Activated naive CD4-positive, alpha-beta T cell treated with anti-CD3 and anti-CD28 coated beads, Interleukin-2, amount 50 U/mL, for 24 hours (primary cell): ENCODE measurements around the gene KREMEN1.

ENCODE experiments used
- H3K27ac Mint-ChIP-seq: one replicate; pipeline ENCODE4 v1.8.0; 2021; ENCODE audit warnings: mild to moderate bottlenecking, mixed read lengths
- H3K27me3 Mint-ChIP-seq: one replicate; pipeline ENCODE4 v1.8.0; 2021; ENCODE audit warnings: mixed read lengths
- H3K36me3 Mint-ChIP-seq: one replicate; pipeline ENCODE4 v1.8.0; 2021; ENCODE audit warnings: mixed read lengths
- H3K4me1 Mint-ChIP-seq: one replicate; pipeline ENCODE4 v1.8.0; 2021; ENCODE audit warnings: mixed read lengths
- H3K4me3 Mint-ChIP-seq: one replicate; pipeline ENCODE4 v1.8.0; 2021; ENCODE audit warnings: mild to moderate bottlenecking, mixed read lengths
- H3K9me3 Mint-ChIP-seq: one replicate; pipeline ENCODE4 v1.8.0; 2021; ENCODE audit warnings: mixed read lengths

The KREMEN1 gene

GRCh38 chr22:29040385-29041275 lies 32.2 kb upstream of the KREMEN1 start:
- peaks cover under 1% of the 10 kb centered on the region for H3K36me3 Mint-ChIP-seq
- no peak overlapping the region for H3K4me3 Mint-ChIP-seq

GRCh38 chr22:29041408-29041807 lies 31.4 kb upstream of the KREMEN1 start:
- H3K4me1 Mint-ChIP-seq, result no peaks in the 10 kb centered on the region
- H3K36me3 Mint-ChIP-seq, result peaks cover 3% of the 10 kb centered on the region
- H3K27ac Mint-ChIP-seq, result no peak overlapping the region
- H3K27me3 Mint-ChIP-seq, result peaks cover 3% of the 10 kb centered on the region
- H3K9me3 Mint-ChIP-seq, result no peaks in the 10 kb centered on the region
- H3K4me3 Mint-ChIP-seq, result no peak overlapping the region

More at GRCh38 chr22:29040385-29041275, 32.2 kb upstream of the KREMEN1 start:
- peaks cover 3% of the 10 kb centered on the region for H3K27me3 Mint-ChIP-seq
- no peaks in the 10 kb centered on the region for H3K4me1 Mint-ChIP-seq
- no peaks in the 10 kb centered on the region for H3K9me3 Mint-ChIP-seq
- H3K27ac Mint-ChIP-seq, result no peak overlapping the region

- no peaks in the 10 kb centered on the region for H3K4me1 Mint-ChIP-seq
- H3K4me3 Mint-ChIP-seq, result no peak overlapping the region
- H3K9me3 Mint-ChIP-seq, result no peaks in the 10 kb centered on the region
- H3K27ac Mint-ChIP-seq, result no peak overlapping the region
- H3K36me3 Mint-ChIP-seq, result peaks cover 3% of the 10 kb centered on the region
- H3K27me3 Mint-ChIP-seq, result peaks cover 3% of the 10 kb centered on the region
These were observed 28.8 kb upstream of the KREMEN1 start for GRCh38 chr22:29043906-29044575.

- Mint-ChIP-seq H3K9me3 (no peaks in the 10 kb centered on the region), H3K4me3 (no peak overlapping the region), H3K27me3 (peaks cover 3% of the 10 kb centered on the region), H3K36me3 (peaks cover 5% of the 10 kb centered on the region), H3K4me1 (no peaks in the 10 kb centered on the region), H3K27ac (no peak overlapping the region)
These were observed 28.1 kb upstream of the KREMEN1 start for GRCh38 chr22:29044657-29045176.

- Mint-ChIP-seq H3K36me3 (peaks cover 5% of the 10 kb centered on the region), H3K4me3 (no peak overlapping the region), H3K9me3 (no peaks in the 10 kb centered on the region), H3K27ac (no peak overlapping the region), H3K4me1 (no peaks in the 10 kb centered on the region), H3K27me3 (no peaks in the 10 kb centered on the region)
These were observed 23.8 kb upstream of the KREMEN1 start for GRCh38 chr22:29048822-29049654.

GRCh38 chr22:29049655-29050263 lies 23.1 kb upstream of the KREMEN1 start:
- H3K27me3 Mint-ChIP-seq, result no peaks in the 10 kb centered on the region
- H3K4me3 Mint-ChIP-seq, result no peak overlapping the region
- no peaks in the 10 kb centered on the region for H3K4me1 Mint-ChIP-seq
- peaks cover 5% of the 10 kb centered on the region for H3K36me3 Mint-ChIP-seq
- no peaks in the 10 kb centered on the region for H3K9me3 Mint-ChIP-seq
- H3K27ac Mint-ChIP-seq, result no peak overlapping the region

- no peak overlapping the region for H3K4me3 Mint-ChIP-seq
- no peak overlapping the region for H3K27ac Mint-ChIP-seq
- H3K9me3 Mint-ChIP-seq, result no peaks in the 10 kb centered on the region
- peaks cover 5% of the 10 kb centered on the region for H3K36me3 Mint-ChIP-seq
- H3K27me3 Mint-ChIP-seq, result no peaks in the 10 kb centered on the region
- H3K4me1 Mint-ChIP-seq, result no peaks in the 10 kb centered on the region
These were observed 22.4 kb upstream of the KREMEN1 start for GRCh38 chr22:29050457-29050856.

GRCh38 chr22:29053048-29053702 lies 19.7 kb upstream of the KREMEN1 start:
- no peaks in the 10 kb centered on the region for H3K27me3 Mint-ChIP-seq

GRCh38 chr22:29054251-29054767 lies 18.5 kb upstream of the KREMEN1 start:
- Mint-ChIP-seq H3K4me3 (no peak overlapping the region), H3K27ac (no peak overlapping the region), H3K4me1 (no peaks in the 10 kb centered on the region), H3K27me3 (no peaks in the 10 kb centered on the region), H3K9me3 (no peaks in the 10 kb centered on the region), H3K36me3 (peaks cover 2% of the 10 kb centered on the region)

More at GRCh38 chr22:29053048-29053702, 19.7 kb upstream of the KREMEN1 start:
- Mint-ChIP-seq H3K9me3 (no peaks in the 10 kb centered on the region), H3K36me3 (peaks cover 2% of the 10 kb centered on the region), H3K4me1 (no peaks in the 10 kb centered on the region), H3K4me3 (no peak overlapping the region), H3K27ac (no peak overlapping the region)

GRCh38 chr22:29055192-29055830 lies 17.5 kb upstream of the KREMEN1 start:
- Mint-ChIP-seq H3K36me3 (no peaks in the 10 kb centered on the region), H3K4me3 (no peak overlapping the region), H3K27me3 (no peaks in the 10 kb centered on the region), H3K27ac (no peak overlapping the region), H3K4me1 (no peaks in the 10 kb centered on the region), H3K9me3 (no peaks in the 10 kb centered on the region)

GRCh38 chr22:29056472-29056871 lies 16.4 kb upstream of the KREMEN1 start:
- Mint-ChIP-seq H3K4me3 (no peak overlapping the region), H3K27me3 (no peaks in the 10 kb centered on the region), H3K4me1 (no peaks in the 10 kb centered on the region), H3K27ac (no peak overlapping the region), H3K9me3 (no peaks in the 10 kb centered on the region), H3K36me3 (no peaks in the 10 kb centered on the region)

GRCh38 chr22:29060251-29060869 lies 12.5 kb upstream of the KREMEN1 start:
- Mint-ChIP-seq H3K4me1 (peaks cover 3% of the 10 kb centered on the region), H3K9me3 (no peaks in the 10 kb centered on the region), H3K27ac (no peak overlapping the region), H3K36me3 (no peaks in the 10 kb centered on the region), H3K27me3 (peaks cover 3% of the 10 kb centered on the region), H3K4me3 (no peak overlapping the region)

- H3K4me1 Mint-ChIP-seq, result peaks cover 9% of the 10 kb centered on the region
- no peaks in the 10 kb centered on the region for H3K9me3 Mint-ChIP-seq
- H3K36me3 Mint-ChIP-seq, result no peaks in the 10 kb centered on the region
- H3K27ac Mint-ChIP-seq, result no peak overlapping the region
- H3K27me3 Mint-ChIP-seq, result peaks cover 3% of the 10 kb centered on the region
- H3K4me3 Mint-ChIP-seq, result no peak overlapping the region
These were observed 11.9 kb upstream of the KREMEN1 start for GRCh38 chr22:29060931-29061330.

GRCh38 chr22:29061773-29062172 lies 11.1 kb upstream of the KREMEN1 start, which contains the start of gene C22orf31:
Gene C22orf31 (minus strand): TSS chr22:29061831. CDS start chr22:29061792, 39 bp downstream.
- H3K9me3 Mint-ChIP-seq, result no peaks in the 10 kb centered on the region
- no peak within 1 kb of the TSS for H3K4me3 Mint-ChIP-seq
- H3K36me3 Mint-ChIP-seq, result no peaks in the 10 kb centered on the region
- H3K27me3 Mint-ChIP-seq, result peaks cover 3% of the 10 kb centered on the region
- no peak within 1 kb of the TSS for H3K27ac Mint-ChIP-seq
- H3K4me1 Mint-ChIP-seq, result peaks cover 14% of the 10 kb centered on the region
